Uterus (tissue), 4 donors: ENCODE data around the gene ADIPOQ. TPM values are rescaled to one million over a fixed set of nuclear protein-coding genes. Genes with fewer than 3 reads are reported as not detected.
"Not testable (repeated sequence)": the region's sequence is repeated elsewhere in the genome, so short reads cannot be mapped to it uniquely, and the experiment has no call there.

ENCODE experiments used
- DNase-seq, 2 donors: peaks; one replicate each; pipeline ENCODE4 v3.0.0-alpha.2; 2019 to 2020
- H3K27ac ChIP-seq, 2 donors: fragments of 200-600 bp; sonication (generic); 1 replicate in 1 of 2; 2 replicates in 1 of 2; pipeline ENCODE4 v1.5.1; 2016 to 2018
- H3K27me3 ChIP-seq, 2 donors: fragments of 200-600 bp; sonication (generic); one replicate each; pipeline ENCODE4 v1.5.1; 2018 to 2019; ENCODE audit warnings: control low read depth in 1 of 2
- H3K36me3 ChIP-seq, 2 donors: fragments of 200-600 bp; sonication (generic); one replicate each; pipeline ENCODE4 v1.5.1; 2019; ENCODE audit warnings: control low read depth in 1 of 2
- H3K4me1 ChIP-seq, 2 donors: fragments of 200-600 bp; sonication (generic); one replicate each; pipeline ENCODE4 v1.5.1; 2018 to 2019; ENCODE audit warnings: control low read depth in 1 of 2
- H3K4me3 ChIP-seq, 2 donors: fragments of 200-600 bp; sonication (generic); 1 replicate in 1 of 2; 2 replicates in 1 of 2; pipeline ENCODE4 v1.5.1; 2018 to 2019; ENCODE audit warnings: mild to moderate bottlenecking in 1 of 2
- H3K9me3 ChIP-seq, 2 donors: fragments of 200-600 bp; sonication (generic); one replicate each; pipeline ENCODE4 v1.5.1; 2019; ENCODE audit warnings: control low read depth in 1 of 2
- CTCF ChIP-seq, 4 experiments: fragments of 200-600 bp in 2 of 4; fragments of 450-650 bp in 2 of 4; sonication (generic) in 2 of 4; IDR thresholded peaks; one replicate each; pipeline ENCODE4 v1.5.1; 2016 to 2019; ENCODE audit warnings: antibody characterized with exemption in 4 of 4, mild to moderate bottlenecking in 2 of 4, moderate library complexity in 1 of 4
- POLR2A ChIP-seq, 2 donors: fragments of 450-650 bp; IDR thresholded peaks; one replicate each; pipeline ENCODE4 v1.6.1; 2016; ENCODE audit warnings: antibody characterized with exemption in 2 of 2, mild to moderate bottlenecking in 1 of 2, moderate library complexity in 1 of 2
- intact Hi-C: fragments of 100-400 bp; cut with DNase I; formaldehyde crosslinking; loops from one replicate; pipeline ENCODE4 v1.15.1; 2023; ENCODE audit warnings: low total_unique reads
- total RNA-seq, 4 donors: library from RNA; depleted of rRNA in 3 of 4; stranded (reverse); fragments of >200 nt in 3 of 4; gene quantifications; one replicate each; pipeline versions ENCODE4 v1.1.0 to v1.2.4, GENCODE V29; 2014 to 2023
- donor health status: DM: yes; HTN: yes; CAD: no.

ADIPOQ gene
- total RNA-seq, 4 donors from 2014 or later, result not detected

DNA sequence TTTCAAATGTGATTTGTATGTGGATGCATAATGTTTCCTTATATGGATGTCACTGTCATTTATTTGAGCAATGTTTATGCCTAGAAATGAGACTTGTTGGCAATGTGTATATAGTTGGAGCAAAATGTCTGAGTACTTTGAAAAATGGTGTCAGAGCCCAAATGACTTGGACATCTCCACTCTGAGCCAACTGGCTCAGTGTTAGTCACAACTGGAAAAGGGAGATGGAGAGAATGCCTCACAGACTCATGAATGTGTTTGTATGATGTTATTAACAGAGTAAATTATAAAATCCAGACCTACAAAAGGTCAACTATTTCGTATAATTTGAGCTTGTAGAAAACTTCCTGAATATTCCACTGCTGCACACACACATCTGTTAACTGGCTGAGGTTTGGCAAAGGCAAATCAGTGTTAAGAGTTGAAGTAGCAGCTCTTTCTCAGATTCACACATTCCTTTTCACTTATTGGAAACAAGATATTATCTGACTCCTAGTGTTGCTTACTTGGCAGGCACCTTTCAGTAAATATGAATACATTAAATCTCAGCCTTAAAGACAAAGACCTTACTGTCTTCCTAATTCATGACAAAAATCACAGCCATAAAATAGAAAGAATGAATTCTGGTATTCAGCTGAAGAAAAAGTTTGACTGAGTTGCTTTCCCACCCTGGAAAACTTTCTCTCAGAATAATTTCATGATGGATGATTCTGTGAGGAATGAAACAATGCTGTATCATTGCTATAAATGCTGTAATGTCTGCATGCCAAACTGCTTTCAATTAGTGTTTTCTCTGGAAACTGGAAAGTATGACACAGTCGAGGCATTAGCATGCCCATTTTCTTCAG lies 27.0 kb downstream of the ADIPOQ start:
- H3K27me3 ChIP-seq, result no peaks in the 10 kb centered on the region
- no peaks in the 10 kb centered on the region for H3K36me3 ChIP-seq
- H3K9me3 ChIP-seq, result no peaks in the 10 kb centered on the region
- no peak for TF ChIP-seq POLR2A (IDR thresholded peaks at IDR 0.05)
- no peak for TF ChIP-seq CTCF (IDR thresholded peaks at IDR 0.05)
- no peak for DNase-seq
- H3K4me3 ChIP-seq, result no peak overlapping the region
- H3K4me1 ChIP-seq, result no peaks in the 10 kb centered on the region
- intact Hi-C loops, result no loop called here
- H3K27ac ChIP-seq, result no peak overlapping the region

DNA sequence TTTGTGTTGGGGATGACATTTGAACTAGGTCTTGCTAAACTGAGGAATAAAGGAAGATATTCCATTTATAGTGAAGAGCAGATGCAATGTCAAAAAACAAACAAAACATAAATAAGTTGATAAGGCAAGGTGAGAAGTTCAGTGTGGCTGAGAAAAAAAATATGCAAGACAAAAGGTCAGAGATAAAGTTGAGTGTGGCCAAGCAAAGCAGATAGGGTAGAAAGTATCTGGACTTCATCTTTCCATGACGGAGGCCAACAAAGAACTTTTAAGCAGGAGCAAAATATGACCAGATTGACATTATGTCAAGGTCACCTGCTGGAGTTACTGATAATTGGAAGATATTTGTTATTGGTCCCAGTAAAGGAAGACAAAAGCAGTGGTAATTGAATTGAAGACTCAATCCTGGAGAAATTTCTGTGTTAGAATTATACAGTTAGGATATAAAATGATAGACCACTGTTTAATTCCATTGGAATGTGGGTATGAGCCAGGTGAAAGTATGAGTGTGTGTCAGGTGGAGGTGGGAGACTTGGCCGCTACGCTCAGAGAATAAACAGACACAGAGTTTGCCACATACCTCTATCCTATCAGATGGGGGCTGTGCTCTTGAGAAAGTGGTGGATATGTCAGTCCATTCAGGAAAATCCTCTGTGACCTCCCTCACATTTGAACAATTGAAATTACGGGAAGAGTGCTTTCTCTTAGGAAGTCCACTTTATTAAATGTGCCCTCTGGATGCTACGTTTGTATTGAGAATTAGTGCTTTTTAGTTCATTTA lies 28.1 kb downstream of the ADIPOQ start:
- Histone ChIP-seq H3K9me3 (no peaks in the 10 kb centered on the region), H3K4me1 (no peaks in the 10 kb centered on the region), H3K4me3 (no peak overlapping the region), H3K36me3 (no peaks in the 10 kb centered on the region), H3K27ac (no peak overlapping the region), H3K27me3 (no peaks in the 10 kb centered on the region)
- intact Hi-C loops, result no loop called here
- TF ChIP-seq POLR2A (IDR thresholded peaks at IDR 0.05) (no peak), CTCF (IDR thresholded peaks at IDR 0.05) (no peak)
- no peak for DNase-seq

- H3K9me3 ChIP-seq, result no peaks in the 10 kb centered on the region
- no peak overlapping the region for H3K27ac ChIP-seq
- no peak for DNase-seq
- intact Hi-C loops, result no loop called here
- no peaks in the 10 kb centered on the region for H3K36me3 ChIP-seq
- H3K27me3 ChIP-seq, result no peaks in the 10 kb centered on the region
- TF ChIP-seq CTCF (IDR thresholded peaks at IDR 0.05), result no peak
- H3K4me1 ChIP-seq, result no peaks in the 10 kb centered on the region
- H3K4me3 ChIP-seq, result no peak overlapping the region
These were observed 29.0 kb downstream of the ADIPOQ start for GRCh38 chr3:186871403-186871924.

DNA sequence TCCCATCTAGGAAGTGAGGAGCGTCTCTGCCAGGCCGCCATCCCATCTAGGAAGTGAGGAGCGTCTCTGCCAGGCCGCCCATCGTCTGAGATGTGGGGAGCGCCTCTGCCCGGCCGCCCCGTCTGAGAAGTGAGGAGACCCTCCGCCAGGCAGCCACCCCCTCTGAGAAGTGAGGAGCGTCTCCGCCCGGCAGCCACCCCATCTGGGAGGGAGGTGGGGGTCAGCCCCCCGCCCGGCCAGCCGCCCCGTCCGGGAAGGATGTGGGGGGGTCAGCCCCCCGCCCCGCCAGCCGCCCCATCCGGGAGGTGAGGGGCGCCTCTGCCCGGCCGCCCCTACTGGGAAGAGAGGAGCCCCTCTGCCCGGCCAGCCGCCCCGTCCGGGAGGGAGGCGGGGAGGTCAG lies 31.3 kb downstream of the ADIPOQ start:
- DNase-seq, H3K9me3 ChIP-seq, H3K4me1 ChIP-seq, intact Hi-C loops, H3K4me3 ChIP-seq, H3K27ac ChIP-seq, H3K27me3 ChIP-seq, H3K36me3 ChIP-seq: not testable (repeated sequence)

GRCh38 chr3:186874216-186874615 lies 31.7 kb downstream of the ADIPOQ start:
- intact Hi-C loops, H3K4me1 ChIP-seq, H3K36me3 ChIP-seq, DNase-seq, H3K4me3 ChIP-seq, H3K9me3 ChIP-seq, H3K27me3 ChIP-seq, H3K27ac ChIP-seq: not testable (repeated sequence)

GRCh38 chr3:186874841-186875240 lies 32.3 kb downstream of the ADIPOQ start:
- H3K27me3 ChIP-seq, H3K4me1 ChIP-seq, H3K4me3 ChIP-seq, H3K9me3 ChIP-seq, DNase-seq, H3K27ac ChIP-seq, intact Hi-C loops, H3K36me3 ChIP-seq: not testable (repeated sequence)
